AG09309 (cell line): Measurements from ENCODE around the gene SLF2.
A peak's percentile ranks its signal among the peaks of the same experiment; 100 is the strongest.

Source experiments
- DNase-seq: peaks from one replicate; pipeline ENCODE4 v3.0.0-alpha.2; 2010; ENCODE audit warnings: low read depth
- H3K4me3 ChIP-seq: 2 replicates; pipeline ENCODE4 v1.5.1; 2011; ENCODE audit warnings: mild to moderate bottlenecking, low read depth, low read length, moderate library complexity; ENCODE audit not compliant: control insufficient read depth
- TF ChIP-seq, protein P1 (sequence below): IDR thresholded peaks from 2 replicates; pipeline ENCODE4 v1.5.1; 2011; ENCODE audit warnings: mild to moderate bottlenecking, low read depth, low read length, inconsistent platforms; ENCODE audit not compliant: insufficient read depth, control insufficient read depth; ENCODE audit errors: missing control alignments

The SLF2 gene

DNA sequence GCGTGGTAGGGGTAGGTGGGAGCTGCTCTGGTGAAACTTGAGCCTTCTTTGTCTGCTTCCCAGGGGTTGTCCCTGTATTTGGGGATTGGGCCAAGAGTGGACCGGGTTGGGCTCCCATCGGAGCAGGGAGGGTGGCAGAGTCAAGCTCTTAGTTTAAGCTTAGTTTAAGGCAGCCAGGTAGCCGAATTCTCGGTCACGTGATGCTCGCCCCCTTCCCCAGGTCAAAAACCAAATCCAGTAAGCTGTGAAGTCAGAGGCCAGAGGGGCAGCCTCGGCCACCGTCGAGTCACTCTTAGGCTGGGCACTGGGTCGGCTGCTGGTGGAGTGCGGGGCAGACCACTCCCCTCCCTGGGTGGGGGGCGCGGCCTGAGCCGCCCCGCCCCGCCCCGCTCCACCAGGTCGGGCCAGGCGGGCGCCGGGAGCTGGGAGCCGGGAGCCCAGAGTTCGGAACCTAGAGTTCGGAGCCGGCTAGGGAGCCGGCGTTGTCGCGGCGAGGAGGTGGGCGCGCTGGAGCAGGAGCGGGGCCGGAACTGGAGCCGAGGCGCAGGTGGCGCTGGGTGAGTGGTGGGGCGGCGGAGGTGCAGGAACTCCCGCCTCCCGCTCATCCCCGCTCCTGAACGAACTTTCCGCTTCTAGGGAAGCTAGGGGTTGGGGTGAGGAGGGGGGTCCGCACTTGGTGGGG lies 84.1 kb downstream of the SLF2 start:
- no peak for DNase-seq
- peak overlapping the region; percentile 85 for H3K4me3 ChIP-seq
- TF ChIP-seq, protein P1, sequence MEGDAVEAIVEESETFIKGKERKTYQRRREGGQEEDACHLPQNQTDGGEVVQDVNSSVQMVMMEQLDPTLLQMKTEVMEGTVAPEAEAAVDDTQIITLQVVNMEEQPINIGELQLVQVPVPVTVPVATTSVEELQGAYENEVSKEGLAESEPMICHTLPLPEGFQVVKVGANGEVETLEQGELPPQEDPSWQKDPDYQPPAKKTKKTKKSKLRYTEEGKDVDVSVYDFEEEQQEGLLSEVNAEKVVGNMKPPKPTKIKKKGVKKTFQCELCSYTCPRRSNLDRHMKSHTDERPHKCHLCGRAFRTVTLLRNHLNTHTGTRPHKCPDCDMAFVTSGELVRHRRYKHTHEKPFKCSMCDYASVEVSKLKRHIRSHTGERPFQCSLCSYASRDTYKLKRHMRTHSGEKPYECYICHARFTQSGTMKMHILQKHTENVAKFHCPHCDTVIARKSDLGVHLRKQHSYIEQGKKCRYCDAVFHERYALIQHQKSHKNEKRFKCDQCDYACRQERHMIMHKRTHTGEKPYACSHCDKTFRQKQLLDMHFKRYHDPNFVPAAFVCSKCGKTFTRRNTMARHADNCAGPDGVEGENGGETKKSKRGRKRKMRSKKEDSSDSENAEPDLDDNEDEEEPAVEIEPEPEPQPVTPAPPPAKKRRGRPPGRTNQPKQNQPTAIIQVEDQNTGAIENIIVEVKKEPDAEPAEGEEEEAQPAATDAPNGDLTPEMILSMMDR: no peak

GRCh38 chr10:100997360-100998182 lies 84.8 kb downstream of the SLF2 start:
- TF ChIP-seq, protein P1: peak; percentile 96
- DNase-seq: peak; percentile 37
- peak overlapping the region; percentile 85 for H3K4me3 ChIP-seq

- H3K4me3 ChIP-seq: peak overlapping the region; percentile 85
- TF ChIP-seq, protein P1: no peak
- peak; percentile 32 for DNase-seq
These were observed 85.6 kb downstream of the SLF2 start for GRCh38 chr10:100998183-100998990.

GRCh38 chr10:100998991-100999741 lies 86.4 kb downstream of the SLF2 start:
- TF ChIP-seq, protein P1: peak; percentile 58
- peak; percentile 41 for DNase-seq
- H3K4me3 ChIP-seq: peak overlapping the region; percentile 85

DNA sequence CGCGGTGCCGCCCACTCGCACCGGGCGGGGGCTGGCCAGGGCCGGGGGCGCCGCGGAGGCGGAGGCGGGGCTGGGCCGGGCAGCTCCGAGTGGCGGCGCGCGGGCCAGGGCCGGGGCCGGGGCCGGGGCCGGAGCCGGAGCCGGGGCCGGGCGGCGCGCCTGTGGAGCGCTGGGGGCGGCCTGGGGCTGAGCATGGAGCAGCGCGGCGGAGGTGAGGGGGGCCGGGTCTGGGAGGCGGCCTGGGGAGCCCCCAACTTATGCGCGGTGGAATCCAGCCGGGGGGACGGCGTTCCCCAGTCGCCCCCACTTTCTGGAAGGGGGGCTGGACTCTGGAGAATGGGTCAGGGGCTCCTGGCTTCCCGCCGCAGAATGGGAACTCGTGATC lies 87.0 kb downstream of the SLF2 start, which contains the start of gene LZTS2:
LZTS2 (plus strand) TSS at position 67 of the 385 bp plus-strand sequence. CDS start 2,731 bp downstream, outside the sequence.
- TF ChIP-seq, protein P1: no peak
- no peak for DNase-seq
- H3K4me3 ChIP-seq: peak within 1 kb of the TSS; percentile 85

DNA sequence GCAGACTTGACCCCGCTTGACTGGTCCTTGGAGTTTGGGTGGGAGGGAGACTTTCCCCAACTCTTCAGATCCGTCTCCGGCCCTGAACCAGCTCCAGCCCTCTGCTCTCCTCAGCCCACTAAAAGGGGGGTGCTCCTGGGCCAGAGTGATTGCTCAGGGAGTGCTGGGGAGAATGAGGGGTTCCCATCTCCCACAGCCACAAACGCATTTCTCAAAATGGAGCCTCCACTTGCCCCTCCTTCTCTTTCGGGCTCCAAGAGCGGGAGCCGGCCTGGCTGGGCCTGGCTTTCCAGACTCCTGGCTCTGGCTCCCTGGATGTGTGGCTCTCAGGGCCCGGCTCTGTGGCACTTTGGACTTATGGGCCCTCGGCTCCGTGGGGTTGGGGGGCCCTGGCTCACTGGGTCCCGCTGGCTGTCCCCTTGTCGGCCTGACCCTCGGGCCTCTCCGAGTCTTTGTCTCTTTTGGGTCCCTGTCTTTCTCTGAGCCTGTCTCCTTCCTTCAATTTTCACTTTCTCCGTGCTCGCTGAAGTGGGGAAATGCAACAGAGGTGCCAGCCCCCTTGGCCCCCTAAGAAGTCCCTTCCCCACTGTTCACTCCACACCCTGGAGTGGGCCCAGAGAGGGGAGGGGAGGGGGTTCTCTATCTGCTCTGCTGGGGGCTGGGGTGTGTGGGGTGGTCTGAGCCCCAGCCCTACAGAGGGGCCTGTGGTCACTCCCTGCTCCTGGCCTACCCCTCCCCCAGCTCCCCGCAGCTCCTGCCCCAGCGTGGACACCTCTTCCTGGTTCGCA lies 87.6 kb downstream of the SLF2 start:
- DNase-seq: no peak
- TF ChIP-seq, protein P1: no peak
- H3K4me3 ChIP-seq: peak overlapping the region; percentile 85
